Panc1 (cell line): Measurements from ENCODE around the gene PSTK. TPM values are rescaled to one million over a fixed set of nuclear protein-coding genes. Genes with fewer than 3 reads are reported as not detected.

Experiments
- ATAC-seq: fragments of 200-7000 bp; cut with Tn5 transposase; 2 replicates; pipeline ENCODE4 v1.9.1; 2020; ENCODE audit warnings: mild to moderate bottlenecking, moderate library complexity
- BruUV-seq: library from RNA; stranded (reverse); fragments of 400-500 nt; replicated peaks from 2 replicates; lab custom pipeline; 2021; lab: Mats Ljungman, UMichigan
- CTCF ChIA-PET: fragments of 300-600 bp; sonication (Branson Sonifier 250); formaldehyde crosslinking; loops from one replicate; lab custom pipeline; 2022; ENCODE audit warnings: antibody characterized with exemption; lab: Charles Lee
- POLR2A ChIA-PET: fragments of 300-600 bp; sonication (Branson Sonifier 250); formaldehyde crosslinking; loops from one replicate; lab custom pipeline; 2022; ENCODE audit warnings: antibody characterized with exemption; lab: Charles Lee
- DNase-seq: peaks from one replicate; pipeline ENCODE4 v3.0.0-alpha.2; 2010; ENCODE audit warnings: low read depth, low spot score
- H3K27ac ChIP-seq: 2 replicates; pipeline ENCODE4 v1.5.1; 2011; ENCODE audit warnings: mild to moderate bottlenecking, low read length, inconsistent platforms
- H3K27me3 ChIP-seq: fragments of 200-500 bp; sonication (Bioruptor generic); 2 replicates; pipeline ENCODE4 v1.6.0; 2014; ENCODE audit warnings: low read length, inconsistent platforms; ENCODE audit not compliant: control insufficient read depth, insufficient read depth
- H3K36me3 ChIP-seq: fragments of 200-500 bp; sonication (Bioruptor generic); 2 replicates; pipeline ENCODE4 v1.5.1; 2014; ENCODE audit warnings: inconsistent platforms, mild to moderate bottlenecking, low read length, moderate library complexity; ENCODE audit not compliant: control insufficient read depth, insufficient read depth
- H3K4me1 ChIP-seq: 2 replicates; pipeline ENCODE4 v1.5.1; 2011; ENCODE audit warnings: inconsistent platforms, mild to moderate bottlenecking, low read length, moderate library complexity; ENCODE audit not compliant: control insufficient read depth, insufficient read depth
- H3K4me3 ChIP-seq, 2 experiments: 2 replicates each; pipeline ENCODE4 v1.5.1; 2011 to 2012; ENCODE audit warnings: low read depth in 2 of 2, low read length in 2 of 2, mild to moderate bottlenecking in 2 of 2, inconsistent platforms in 1 of 2, moderate library complexity in 1 of 2
- H3K9me3 ChIP-seq: fragments of 200-500 bp; sonication (Bioruptor generic); 2 replicates; pipeline ENCODE4 v1.5.1; 2014; ENCODE audit warnings: low read depth, mild to moderate bottlenecking, inconsistent platforms, low read length, moderate library complexity; ENCODE audit not compliant: control insufficient read depth, insufficient read depth
- CTCF ChIP-seq: fragments of 450-650 bp; IDR thresholded peaks from 2 replicates; pipeline ENCODE4 v1.5.1; 2017; ENCODE audit warnings: mild to moderate bottlenecking
- POLR2AphosphoS5 ChIP-seq: IDR thresholded peaks from 2 replicates; pipeline ENCODE4 v1.6.1; 2012; ENCODE audit warnings: mild to moderate bottlenecking, low read depth, low read length, moderate library complexity
- REST ChIP-seq, 2 experiments: IDR thresholded peaks; 2 replicates each; pipeline ENCODE4 v1.6.1; 2011 to 2012; ENCODE audit warnings: low read depth in 2 of 2, control low read depth in 1 of 2, low read length in 1 of 2, mild to moderate bottlenecking in 1 of 2, moderate library complexity in 1 of 2; ENCODE audit not compliant: insufficient read depth in 1 of 2
- SIN3A ChIP-seq: IDR thresholded peaks from 2 replicates; pipeline ENCODE4 v1.6.1; 2012; ENCODE audit warnings: low read depth, mild to moderate bottlenecking, low read length, moderate library complexity, borderline replicate concordance; ENCODE audit not compliant: insufficient read depth
- TCF7L2 ChIP-seq: IDR thresholded peaks from 2 replicates; pipeline ENCODE4 v1.6.1; 2011; ENCODE audit warnings: mild to moderate bottlenecking, low read depth, low read length, inconsistent platforms
- in situ Hi-C: cut with HindIII; loops from 2 replicates; pipeline ENCODE4 v1.10.0; 2016; ENCODE audit warnings: low sequenced_read_pairs, low pct_unique_long_range_greater_than_20kb
- intact Hi-C: fragments of 100-400 bp; cut with micrococcal nuclease; formaldehyde crosslinking; loops from one replicate; pipeline ENCODE4 v1.10.0; 2022; ENCODE audit not compliant: unreplicated experiment
- total RNA-seq: library from RNA; stranded (reverse); gene quantifications from one replicate; pipeline ENCODE4 v1.2.1, GENCODE V29; 2021; ENCODE audit not compliant: unreplicated experiment

PSTK gene
- total RNA-seq, 1 experiment from 2014 or later = 15.8 TPM

- intact Hi-C loops = no loop called here
- ATAC-seq (peak; percentile 25; the same call in 1 of the 2 replicates), DNase-seq (peak; percentile 18)
- Histone ChIP-seq H3K27me3 (no peaks in the 10 kb centered on the region), H3K27ac (peak overlapping the region; percentile 91), H3K4me3 (peak overlapping the region; percentile 67 to 94), H3K4me1 (peaks cover 9% of the 10 kb centered on the region), H3K36me3 (no peaks in the 10 kb centered on the region; the same call in 1 of the 2 replicates), H3K9me3 (no peaks in the 10 kb centered on the region)
- TSS peak; percentile 80 for BruUV-seq
- in situ Hi-C loops = no loop called here
- CTCF ChIA-PET = interaction anchor here (1.4 kb wide), 1 partner anchor 29 kb away, joined by 4 read pairs; no protein-coding TSS in a partner anchor
- no peak for TF ChIP-seq TCF7L2
- TF ChIP-seq REST (IDR thresholded peaks at IDR 0.05; ENCODE audit: insufficient read depth in 1 of 2, low read depth in 2 of 2, low read length in 1 of 2) = no peak
- TF ChIP-seq POLR2AphosphoS5 = no peak
- peak; percentile 56; the same call in 1 of the 2 replicates for TF ChIP-seq CTCF
- POLR2A ChIA-PET = interaction anchor here (0.6 kb wide), 1 partner anchor 42 kb away, joined by 3 read pairs; no protein-coding TSS in a partner anchor
These were observed 864 bp downstream of the PSTK start for GRCh38 chr10:122981066-122981464.

GRCh38 chr10:122983898-122984297 is 3.7 kb downstream of the PSTK start:
- Histone ChIP-seq H3K9me3 (no peaks in the 10 kb centered on the region), H3K4me1 (peaks cover 9% of the 10 kb centered on the region), H3K27ac (no peak overlapping the region), H3K4me3 (no peak overlapping the region), H3K27me3 (no peaks in the 10 kb centered on the region), H3K36me3 (no peaks in the 10 kb centered on the region; the same call in 1 of the 2 replicates)
- ChIA-PET POLR2A (no interaction called here), CTCF (no interaction called here)
- intact Hi-C loops (no loop called here), in situ Hi-C loops (no loop called here)
- ATAC-seq (no peak), DNase-seq (no peak)
- TF ChIP-seq POLR2AphosphoS5 (no peak), SIN3A (no peak), CTCF (no peak), TCF7L2 (no peak), REST (IDR thresholded peaks at IDR 0.05; ENCODE audit: insufficient read depth in 1 of 2, low read depth in 2 of 2, low read length in 1 of 2) (no peak)
- no TSS peak for BruUV-seq
